IPS DF 6.9 (cell line): ENCODE data around the gene ELF2.

ENCODE experiments used
- DNase-seq: peaks from one replicate; pipeline ENCODE4 v3.0.0-alpha.2; 2013; ENCODE audit warnings: low read depth, low spot score
- H3K27ac ChIP-seq: one replicate; pipeline ENCODE4 v1.5.1; 2013; ENCODE audit warnings: low read length, control low read depth
- H3K27me3 ChIP-seq: 2 replicates; pipeline ENCODE4 v1.6.1; 2013; ENCODE audit warnings: mild to moderate bottlenecking, low read length; ENCODE audit not compliant: control insufficient read depth, insufficient read depth
- H3K36me3 ChIP-seq: 2 replicates; pipeline ENCODE4 v1.6.1; 2013; ENCODE audit warnings: low read length; ENCODE audit not compliant: control insufficient read depth, insufficient read depth
- H3K4me1 ChIP-seq: 2 replicates; pipeline ENCODE4 v1.6.1; 2013; ENCODE audit warnings: low read length; ENCODE audit not compliant: control insufficient read depth, insufficient read depth
- H3K4me3 ChIP-seq: 2 replicates; pipeline ENCODE4 v1.5.1; 2013; ENCODE audit warnings: mild to moderate bottlenecking, low read length
- H3K9me3 ChIP-seq: 2 replicates; pipeline ENCODE4 v1.6.1; 2013; ENCODE audit warnings: low read length, inconsistent platforms; ENCODE audit not compliant: control insufficient read depth, insufficient read depth
- WGBS: extraction: QIAGEN DNeasy Blood & Tissue Kit; methylation state at CpG from one replicate; pipeline ENCODE4 v1.1.7; 2013; ENCODE audit warnings: mixed read lengths, missing lambda C conversion rate; ENCODE audit not compliant: insufficient read length, insufficient coverage; 5-methylcytosine and 5-hydroxymethylcytosine counted together

The ELF2 gene

GRCh38 chr4:139188648-139189416 lies 11.8 kb upstream of the ELF2 start:
- Histone ChIP-seq H3K4me1 (no peaks in the 10 kb centered on the region), H3K4me3 (no peak overlapping the region), H3K36me3 (no peaks in the 10 kb centered on the region), H3K27ac (no peak overlapping the region), H3K27me3 (no peaks in the 10 kb centered on the region), H3K9me3 (no peaks in the 10 kb centered on the region)
- WGBS, result no CpG with 5 or more reads among the region's 9 CpGs
- no peak for DNase-seq

DNA sequence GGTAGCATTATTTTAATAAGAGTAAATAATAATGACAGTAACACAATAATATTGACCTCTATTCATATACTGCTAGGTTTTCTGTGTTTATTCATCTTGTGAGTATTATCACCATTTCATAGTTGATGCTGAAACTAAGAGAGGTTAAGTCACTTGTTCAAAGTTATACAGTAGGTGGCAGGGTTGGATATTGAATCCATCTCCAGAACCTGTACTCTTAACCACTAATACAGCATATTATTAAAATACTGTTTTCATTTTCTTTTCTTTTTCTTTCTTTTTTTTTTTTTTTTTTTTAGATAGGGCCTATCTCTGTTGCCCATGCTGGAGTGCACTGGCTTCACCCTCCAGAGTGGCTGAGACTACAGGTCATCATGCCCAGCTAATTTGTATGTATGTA lies 7.1 kb upstream of the ELF2 start:
- H3K4me3 ChIP-seq, result no peak overlapping the region
- no peak overlapping the region for H3K27ac ChIP-seq
- DNase-seq, result no peak
- no peaks in the 10 kb centered on the region for H3K27me3 ChIP-seq
- no peaks in the 10 kb centered on the region for H3K9me3 ChIP-seq
- no peaks in the 10 kb centered on the region for H3K36me3 ChIP-seq
- no peaks in the 10 kb centered on the region; the same call in 1 of the 2 replicates for H3K4me1 ChIP-seq

GRCh38 chr4:139177869-139178619 lies 1.0 kb upstream of the ELF2 start:
- WGBS, result no CpG with 5 or more reads among the region's 70 CpGs
- Histone ChIP-seq H3K27ac (no peak overlapping the region), H3K36me3 (no peaks in the 10 kb centered on the region), H3K9me3 (no peaks in the 10 kb centered on the region), H3K27me3 (no peaks in the 10 kb centered on the region), H3K4me1 (no peaks in the 10 kb centered on the region; the same call in 1 of the 2 replicates), H3K4me3 (peak overlapping the region; percentile 95; the same call in 1 of the 2 replicates)
- DNase-seq, result no peak

DNA sequence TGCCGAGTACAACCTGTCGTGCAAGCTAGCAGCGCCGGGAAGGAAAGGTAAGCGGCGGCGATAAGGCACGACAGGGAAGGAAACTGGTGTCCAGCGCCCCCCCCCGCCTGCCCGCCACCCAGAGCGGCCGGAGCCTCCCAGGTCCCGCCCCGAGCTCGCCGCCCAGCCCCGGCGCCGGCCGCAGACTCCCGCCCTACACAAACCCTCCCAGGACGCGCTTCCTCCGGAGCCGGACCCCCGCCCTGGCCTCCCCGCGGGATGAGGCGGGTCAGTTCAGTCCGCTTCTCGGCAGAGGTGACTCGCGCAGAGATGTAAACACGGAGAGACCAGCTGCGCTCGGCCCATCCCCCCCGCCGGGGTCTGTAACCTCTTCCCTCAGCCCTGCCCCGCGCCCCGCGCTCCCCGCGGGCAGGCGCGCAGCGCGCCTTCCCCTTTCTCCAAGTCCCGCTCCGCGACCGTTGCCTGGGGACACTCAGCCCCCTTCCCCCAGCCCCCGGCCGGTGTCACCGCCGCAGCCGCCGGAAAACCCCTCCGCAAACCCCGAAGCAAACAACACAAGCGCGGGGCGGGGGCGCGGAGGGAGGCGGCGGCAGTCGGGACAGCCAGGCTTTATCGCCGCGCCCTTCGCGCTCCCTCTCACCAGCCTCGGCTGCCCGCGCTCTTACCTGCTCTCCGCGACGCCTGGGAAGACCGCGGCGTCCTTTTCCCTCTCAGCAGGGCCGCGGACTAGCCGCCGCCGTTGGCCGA lies 543 bp downstream of the ELF2 start:
- Histone ChIP-seq H3K4me3 (peak overlapping the region; percentile 95), H3K4me1 (no peaks in the 10 kb centered on the region; the same call in 1 of the 2 replicates), H3K27ac (no peak overlapping the region), H3K36me3 (no peaks in the 10 kb centered on the region), H3K27me3 (no peaks in the 10 kb centered on the region), H3K9me3 (no peaks in the 10 kb centered on the region)
- DNase-seq, result no peak
- no CpG with 5 or more reads among the region's 89 CpGs for WGBS

GRCh38 chr4:139175646-139176301 lies 1.2 kb downstream of the ELF2 start:
- no peak for DNase-seq
- peak overlapping the region; percentile 95 for H3K4me3 ChIP-seq
- no peaks in the 10 kb centered on the region for H3K36me3 ChIP-seq
- H3K4me1 ChIP-seq, result no peaks in the 10 kb centered on the region; the same call in 1 of the 2 replicates
- WGBS, result no CpG with 5 or more reads among the region's 26 CpGs
- no peaks in the 10 kb centered on the region for H3K27me3 ChIP-seq
- no peaks in the 10 kb centered on the region for H3K9me3 ChIP-seq
- H3K27ac ChIP-seq, result no peak overlapping the region

DNA sequence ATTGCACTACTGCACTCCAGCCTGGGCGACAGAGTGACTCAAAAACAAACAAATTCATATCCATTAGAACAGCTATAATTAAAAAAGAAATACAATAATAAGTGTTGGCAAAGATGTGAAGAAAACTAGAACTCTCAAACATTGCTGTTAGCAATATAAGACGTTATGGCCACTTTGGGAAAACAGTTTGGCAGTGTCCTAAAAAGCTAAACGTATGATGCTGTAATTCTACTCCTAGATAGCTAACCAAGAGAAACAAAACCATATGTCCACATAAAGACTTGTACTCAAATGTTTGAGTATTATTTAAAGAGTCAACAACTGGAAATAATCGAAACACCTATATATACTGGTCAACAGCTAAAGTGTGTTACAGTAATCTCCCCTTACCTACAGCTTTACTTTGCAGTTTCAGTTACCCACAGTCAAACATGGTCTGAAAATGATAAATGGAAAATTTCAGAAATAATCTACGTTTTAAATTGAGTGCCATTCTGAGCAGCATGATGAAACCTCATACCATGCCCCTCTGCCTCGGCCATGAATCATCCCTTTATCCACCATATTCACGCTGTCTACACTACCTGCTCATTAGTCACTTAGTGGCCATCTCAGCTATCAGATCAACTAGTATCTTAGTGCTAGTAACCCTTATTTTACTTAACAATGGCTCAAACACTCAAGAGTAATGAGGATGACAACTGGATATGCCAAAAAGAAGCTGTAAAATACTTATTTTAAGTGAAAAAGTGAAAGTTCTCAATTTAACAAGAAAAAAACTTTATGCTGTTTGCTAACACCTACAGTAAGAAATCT lies 4.9 kb downstream of the ELF2 start:
- Histone ChIP-seq H3K27ac (no peak overlapping the region), H3K4me1 (peaks cover 2% of the 10 kb centered on the region; the same call in 1 of the 2 replicates)

DNA sequence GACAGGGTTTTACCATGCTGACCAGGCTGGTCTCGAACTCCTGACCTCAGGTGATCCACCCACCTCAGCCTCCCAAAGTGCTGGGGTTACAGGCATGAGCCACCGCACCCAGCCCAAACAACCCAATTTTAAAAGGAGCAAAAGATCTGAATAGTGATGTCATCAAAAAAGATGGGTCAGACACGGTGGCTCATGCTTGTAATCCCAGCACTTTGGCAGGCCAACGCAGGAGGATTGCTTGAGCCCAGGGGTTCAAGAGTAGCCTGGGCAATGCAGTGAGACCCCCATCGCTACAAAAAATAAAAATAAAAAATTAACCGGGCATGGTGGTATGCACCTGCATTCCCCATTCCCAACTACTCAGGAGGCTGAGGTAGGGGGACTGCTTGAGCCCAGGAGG lies 6.1 kb downstream of the ELF2 start:
- no peak overlapping the region for H3K4me3 ChIP-seq
- no CpG with 5 or more reads among the region's 6 CpGs for WGBS
- no peaks in the 10 kb centered on the region; the same call in 1 of the 2 replicates for H3K27me3 ChIP-seq
- no peak for DNase-seq
- H3K36me3 ChIP-seq, result no peaks in the 10 kb centered on the region
- H3K9me3 ChIP-seq, result no peaks in the 10 kb centered on the region
- H3K4me1 ChIP-seq, result peaks cover 2% of the 10 kb centered on the region; the same call in 1 of the 2 replicates
- no peak overlapping the region for H3K27ac ChIP-seq

More for the DNA sequence above, 4.9 kb downstream of the ELF2 start:
- H3K27me3 ChIP-seq, result no peaks in the 10 kb centered on the region; the same call in 1 of the 2 replicates
- no CpG with 5 or more reads among the region's 7 CpGs for WGBS
- no peak overlapping the region for H3K4me3 ChIP-seq
- no peaks in the 10 kb centered on the region for H3K9me3 ChIP-seq
- no peaks in the 10 kb centered on the region for H3K36me3 ChIP-seq
- DNase-seq, result no peak

DNA sequence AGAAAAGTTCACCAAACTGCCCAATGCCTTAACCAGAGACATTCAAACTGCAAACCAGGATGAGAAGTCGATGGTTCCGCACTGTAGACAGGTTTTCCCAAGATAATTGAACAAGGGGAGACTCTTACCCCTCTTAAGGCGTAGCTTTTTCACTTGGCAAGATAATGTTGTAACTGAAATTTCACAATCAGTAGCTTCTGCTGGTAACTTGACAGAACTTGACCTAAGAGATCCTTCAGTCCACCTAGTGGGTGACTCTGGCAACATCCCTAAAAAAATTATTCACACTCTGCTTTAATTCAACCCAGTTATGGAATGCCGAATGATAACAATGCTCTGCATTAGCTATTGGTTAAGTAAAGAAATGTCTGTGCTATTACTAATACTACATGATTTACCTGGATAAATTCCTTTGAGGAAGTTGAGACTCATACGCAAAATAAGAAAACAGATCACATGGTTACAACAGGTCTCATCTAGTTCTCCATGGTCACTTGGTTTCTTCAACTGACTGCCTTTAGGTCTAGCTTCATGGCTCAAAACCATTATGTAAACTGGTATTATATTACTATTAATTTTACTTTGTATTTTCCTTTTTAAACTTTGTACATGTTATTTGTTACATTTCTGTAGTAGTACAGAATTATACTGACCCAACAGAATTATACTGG lies 9.1 kb downstream of the ELF2 start:
- no peaks in the 10 kb centered on the region; the same call in 1 of the 2 replicates for H3K27me3 ChIP-seq
- no CpG with 5 or more reads among the region's 5 CpGs for WGBS
- H3K9me3 ChIP-seq, result no peaks in the 10 kb centered on the region
- no peak overlapping the region for H3K4me3 ChIP-seq
- H3K36me3 ChIP-seq, result no peaks in the 10 kb centered on the region
- H3K4me1 ChIP-seq, result peaks cover 2% of the 10 kb centered on the region; the same call in 1 of the 2 replicates
- H3K27ac ChIP-seq, result no peak overlapping the region
- no peak for DNase-seq

DNA sequence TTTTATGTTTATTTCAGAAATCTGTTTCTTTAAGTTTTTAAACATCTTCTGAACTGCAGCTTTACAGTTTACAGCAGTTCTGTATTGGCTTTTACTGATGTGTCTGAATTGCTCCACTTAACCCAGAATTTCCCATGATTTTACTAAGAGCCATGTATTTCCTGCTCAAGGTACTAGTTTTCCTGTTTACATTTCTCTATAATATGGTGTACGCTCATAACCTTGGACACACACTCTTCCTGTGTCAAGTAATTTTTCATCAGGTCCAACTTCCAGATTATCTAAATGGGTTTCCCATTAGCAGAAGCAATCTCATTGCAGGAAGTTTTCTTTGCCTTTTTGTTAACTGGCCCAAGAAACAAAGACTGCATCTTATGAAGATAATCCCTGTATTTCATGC lies 12.3 kb downstream of the ELF2 start:
- Histone ChIP-seq H3K4me1 (peaks cover 2% of the 10 kb centered on the region; the same call in 1 of the 2 replicates), H3K4me3 (no peak overlapping the region), H3K27ac (no peak overlapping the region), H3K36me3 (no peaks in the 10 kb centered on the region), H3K27me3 (no peaks in the 10 kb centered on the region; the same call in 1 of the 2 replicates), H3K9me3 (no peaks in the 10 kb centered on the region)
- no CpG with 5 or more reads among the region's 1 CpG for WGBS
- DNase-seq, result no peak
